A549 (cell line): ENCODE results near the gene ACER1.

Source experiments
- CHD4 ChIP-seq: fragments of 200-600 bp; sonication (generic); IDR thresholded peaks from 2 replicates; pipeline ENCODE4 v1.6.1; 2016; ENCODE audit warnings: antibody characterized with exemption, mild to moderate bottlenecking, borderline replicate concordance
- CTCF ChIP-seq: fragments of >200 bp; sonication (Bioruptor Twin); formaldehyde crosslinking; IDR thresholded peaks from 3 replicates; pipeline ENCODE4 v1.5.1; 2016
- FOSL2 ChIP-seq, 2 experiments: fragments of 450-650 bp in 1 of 2; fragments of >200 bp in 1 of 2; sonication (Bioruptor Twin) in 1 of 2; formaldehyde crosslinking; IDR thresholded peaks; 2 replicates each; pipeline versions ENCODE4 v1.5.0 to v1.6.1; 2016 to 2020; ENCODE audit warnings: mild to moderate bottlenecking in 1 of 2, moderate library complexity in 1 of 2
- JUN ChIP-seq, 2 experiments: fragments of >200 bp; sonication (Bioruptor Twin); formaldehyde crosslinking; IDR thresholded peaks; 2 replicates in 1 of 2; 3 replicates in 1 of 2; pipeline ENCODE4 v1.6.1; 2016 to 2017
- KDM5A ChIP-seq: fragments of 200-600 bp; sonication (generic); IDR thresholded peaks from 2 replicates; pipeline ENCODE4 v1.6.1; 2016; ENCODE audit warnings: antibody characterized with exemption, mild to moderate bottlenecking
- MYC ChIP-seq: IDR thresholded peaks from 2 replicates; pipeline ENCODE4 v1.6.1; 2012; ENCODE audit warnings: mild to moderate bottlenecking, inconsistent platforms, low read length, improper control_type of control experiment, borderline replicate concordance
- POLR2A ChIP-seq: IDR thresholded peaks from 2 replicates; pipeline ENCODE4 v1.6.1; 2012; ENCODE audit warnings: mild to moderate bottlenecking, low read length
- POLR2AphosphoS2 ChIP-seq: conservative IDR thresholded peaks from 2 replicates; pipeline ENCODE4 v1.6.1; 2012; ENCODE audit warnings: low read length, improper control_type of control experiment, inconsistent platforms
- REST ChIP-seq: fragments of 200-600 bp; sonication (generic); IDR thresholded peaks from 2 replicates; pipeline ENCODE4 v1.6.1; 2016; ENCODE audit warnings: antibody characterized with exemption, mild to moderate bottlenecking, moderate library complexity
- ZC3H11A ChIP-seq: fragments of 450-650 bp; IDR thresholded peaks from 2 replicates; pipeline ENCODE4 v1.6.1; 2014; ENCODE audit warnings: antibody characterized with exemption, mild to moderate bottlenecking

- TF ChIP-seq FOSL2 (IDR thresholded peaks at IDR 0.05) (no peak), FOSL2 (CRISPR knock-in tag; IDR thresholded peaks at IDR 0.05) (no peak), CTCF (no peak), JUN (IDR thresholded peaks at IDR 0.05) (no peak), POLR2AphosphoS2 (no peak), ZC3H11A (no peak), REST (no peak), KDM5A (no peak), POLR2A (no peak), CHD4 (no peak), MYC (no peak)
Observed at GRCh38 chr19:6362351-6362801, 29.0 kb upstream of the ACER1 start.
